HepG2 (cell line): ENCODE measurements around the gene TSSK6. TPM values are rescaled to one million over a fixed set of nuclear protein-coding genes. Genes with fewer than 3 reads are reported as not detected.
A peak's percentile ranks its signal among the peaks of the same experiment; 100 is the strongest.

ENCODE experiments used
- ATF1 ChIP-seq: IDR thresholded peaks from 2 replicates; pipeline ENCODE4 v1.6.1; 2016; ENCODE audit warnings: mild to moderate bottlenecking, control low read depth
- BCL6 ChIP-seq: IDR thresholded peaks from 2 replicates; pipeline ENCODE4 v1.6.1; 2016; ENCODE audit warnings: missing genetic modification reagents, missing compliant biosample characterization
- GATA4 ChIP-seq: sonication (generic); IDR thresholded peaks from 2 replicates; pipeline ENCODE4 v1.6.1; 2016; ENCODE audit warnings: antibody characterized with exemption, low read depth, borderline replicate concordance
- KMT2B ChIP-seq: IDR thresholded peaks from 2 replicates; pipeline ENCODE4 v1.6.1; 2016; ENCODE audit warnings: missing genetic modification reagents, missing compliant biosample characterization
- MAZ ChIP-seq, 2 experiments: sonication (generic) in 1 of 2; formaldehyde crosslinking in 1 of 2; IDR thresholded peaks; 2 replicates each; pipeline versions ENCODE4 v1.5.0 to v1.6.1; 2012 to 2020; ENCODE audit warnings: low read depth in 2 of 2, mild to moderate bottlenecking in 2 of 2, borderline replicate concordance in 1 of 2, improper control_type of control experiment in 1 of 2, low read length in 1 of 2, missing genetic modification reagents in 1 of 2, moderate library complexity in 1 of 2
- MED8 ChIP-seq: sonication (generic); formaldehyde crosslinking; IDR thresholded peaks from 2 replicates; pipeline ENCODE4 v1.8.1; 2023; ENCODE audit warnings: mild to moderate bottlenecking, missing genetic modification reagents; ENCODE audit not compliant: insufficient replicate concordance
- MEF2D ChIP-seq: sonication (generic); formaldehyde crosslinking; IDR thresholded peaks from 2 replicates; pipeline ENCODE4 v1.5.1; 2020; ENCODE audit warnings: mild to moderate bottlenecking, missing genetic modification reagents
- MXD4 ChIP-seq: IDR thresholded peaks from 2 replicates; pipeline ENCODE4 v1.6.1; 2016; ENCODE audit warnings: mild to moderate bottlenecking, missing biosample characterization, missing genetic modification reagents
- MXI1 ChIP-seq: IDR thresholded peaks from 3 replicates; pipeline ENCODE4 v1.6.1; 2012; ENCODE audit warnings: low read depth, low read length, inconsistent platforms, borderline replicate concordance
- PITX1 ChIP-seq: sonication (generic); formaldehyde crosslinking; IDR thresholded peaks from 2 replicates; pipeline ENCODE4 v1.5.1; 2020; ENCODE audit warnings: mild to moderate bottlenecking, missing genetic modification reagents
- POLR2AphosphoS2 ChIP-seq: IDR thresholded peaks from 2 replicates; pipeline ENCODE4 v1.6.1; 2011; ENCODE audit warnings: low read depth, low read length, improper control_type of control experiment
- PRPF4 ChIP-seq: fragments of 200-400 bp; formaldehyde crosslinking; IDR thresholded peaks from 2 replicates; pipeline ENCODE4 v1.6.1; 2016; ENCODE audit warnings: low read length, low read depth; ENCODE audit not compliant: poor library complexity, severe bottlenecking
- SMARCC2 ChIP-seq: fragments of 450-650 bp; IDR thresholded peaks from 2 replicates; pipeline ENCODE4 v1.6.1; 2017; ENCODE audit warnings: antibody characterized with exemption, mild to moderate bottlenecking
- SRSF9 ChIP-seq: fragments of 200-400 bp; formaldehyde crosslinking; IDR thresholded peaks from 2 replicates; pipeline ENCODE4 v1.6.1; 2018; ENCODE audit warnings: borderline replicate concordance, mild to moderate bottlenecking, low read depth, low read length; ENCODE audit not compliant: insufficient read depth, poor library complexity, severe bottlenecking
- ZBTB20 ChIP-seq: sonication (generic); formaldehyde crosslinking; IDR thresholded peaks from 2 replicates; pipeline ENCODE4 v1.8.1; 2023; ENCODE audit warnings: missing genetic modification reagents, low read depth, mild to moderate bottlenecking, borderline replicate concordance
- ZNF326 ChIP-seq: sonication (generic); formaldehyde crosslinking; IDR thresholded peaks from 2 replicates; pipeline ENCODE4 v1.4.0; 2020; ENCODE audit warnings: missing genetic modification reagents, borderline replicate concordance
- ZNF530 ChIP-seq: sonication (generic); formaldehyde crosslinking; IDR thresholded peaks from 2 replicates; pipeline ENCODE4 v1.5.0; 2020; ENCODE audit warnings: low read depth, mild to moderate bottlenecking, missing genetic modification reagents
- ZNF605 ChIP-seq: sonication (generic); formaldehyde crosslinking; IDR thresholded peaks from 2 replicates; pipeline ENCODE4 v1.8.0; 2022; ENCODE audit warnings: mild to moderate bottlenecking, missing genetic modification reagents
- ZSCAN9 ChIP-seq: IDR thresholded peaks from 2 replicates; pipeline ENCODE4 v1.6.1; 2016; ENCODE audit warnings: borderline replicate concordance
- polyA plus RNA-seq, 8 experiments: library from polyadenylated mRNA; depleted of rRNA in 3 of 8; stranded (reverse) in 7 of 8; unstranded in 1 of 8; fragments of >200 nt; fragmentation: Illumina TruSeq in 4 of 8; extraction: Trizol in 4 of 8; gene quantifications; 2 replicates each; pipeline versions ENCODE4 v1.2.1 to v1.2.3, GENCODE V29; 2011 to 2016; ENCODE audit warnings: low read depth in 4 of 8, missing spikeins in 1 of 8, mixed read lengths in 1 of 8; ENCODE audit not compliant: insufficient read depth in 1 of 8
- total RNA-seq, 5 experiments: library from RNA; depleted of rRNA; stranded (reverse); fragments of >200 nt; fragmentation: Illumina TruSeq; extraction: Trizol; gene quantifications; 2 replicates each; pipeline ENCODE4 v1.2.3, GENCODE V29; 2016; ENCODE audit warnings: low read depth in 1 of 5
- TF ChIP-seq, protein P1 (sequence below): sonication (generic); formaldehyde crosslinking; IDR thresholded peaks from 2 replicates; pipeline ENCODE4 v1.4.0; 2020; ENCODE audit warnings: low read depth, mild to moderate bottlenecking, missing genetic modification reagents
- TF ChIP-seq, protein P2 (sequence below), 2 experiments: IDR thresholded peaks; 2 replicates each; pipeline ENCODE4 v1.6.1; 2011 to 2012; ENCODE audit warnings: low read length in 2 of 2, borderline replicate concordance in 1 of 2, low read depth in 1 of 2, mild to moderate bottlenecking in 1 of 2, moderate library complexity in 1 of 2
- TF ChIP-seq, protein P3 (sequence below): sonication (generic); formaldehyde crosslinking; IDR thresholded peaks from 2 replicates; pipeline ENCODE4 v1.4.0; 2020; ENCODE audit warnings: mild to moderate bottlenecking, missing genetic modification reagents, borderline replicate concordance

The TSSK6 gene
- total and polyA plus RNA-seq, 2 of the 13 experiments (the other 11 are each of a cell fraction or from before 2014, with no cell fraction given): 0.71 to 1.2 TPM

DNA sequence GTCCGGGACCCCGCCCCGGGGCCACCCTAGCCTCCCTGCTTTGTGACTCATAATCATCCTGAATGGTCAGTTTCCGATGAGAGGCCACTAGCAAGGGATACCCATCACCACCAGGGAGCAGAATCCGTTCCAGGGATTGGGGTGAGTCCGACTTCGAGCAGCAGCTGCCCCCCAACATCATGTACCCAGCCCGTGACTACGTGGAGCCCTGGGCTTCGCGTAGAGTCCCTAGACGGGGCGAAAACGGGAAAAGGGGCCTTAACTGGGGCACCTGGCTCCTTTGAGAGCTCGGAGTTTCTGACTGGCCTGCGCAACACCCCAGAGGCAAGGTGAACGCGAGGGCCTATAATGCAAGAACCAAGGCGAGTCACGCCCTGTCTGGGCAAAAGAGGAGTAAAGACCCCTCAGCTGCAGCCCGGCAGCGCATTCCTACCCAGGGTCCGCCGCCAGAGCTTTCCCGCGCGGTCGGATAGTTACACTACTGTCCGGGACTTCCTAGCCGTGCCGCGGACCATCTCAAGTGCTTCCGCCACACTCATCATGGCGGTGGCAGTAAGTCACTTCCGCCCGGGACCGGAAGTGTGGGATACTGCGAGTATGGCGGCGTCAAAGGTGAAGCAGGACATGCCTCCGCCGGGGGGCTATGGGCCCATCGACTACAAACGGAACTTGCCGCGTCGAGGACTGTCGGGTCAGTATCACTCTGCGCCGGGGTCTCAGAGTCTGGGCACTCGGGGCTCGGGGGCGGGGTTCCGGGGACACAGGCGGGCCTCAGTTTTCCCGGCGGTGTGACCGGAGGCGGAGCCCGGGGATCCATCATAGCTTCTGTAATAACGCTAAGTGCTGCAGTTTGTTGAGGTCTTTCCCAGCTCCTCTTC is 533 bp upstream of the TSSK6 start, which contains the start of gene NDUFA13 (continued):
- peak; percentile 92; the same call in 1 of the 3 replicates for TF ChIP-seq MXI1
- TF ChIP-seq ZSCAN9 (CRISPR knock-in tag): peak; percentile 90; the same call in 1 of the 2 replicates
- TF ChIP-seq ZBTB20 (CRISPR knock-in tag): no peak
- TF ChIP-seq MED8 (CRISPR knock-in tag): peak; percentile 61
- TF ChIP-seq MXD4 (CRISPR knock-in tag): no peak; the same call in 1 of the 2 replicates
- TF ChIP-seq MEF2D: peak; percentile 52; the same call in 1 of the 2 replicates
- TF ChIP-seq GATA4: no peak
- TF ChIP-seq, protein P1, sequence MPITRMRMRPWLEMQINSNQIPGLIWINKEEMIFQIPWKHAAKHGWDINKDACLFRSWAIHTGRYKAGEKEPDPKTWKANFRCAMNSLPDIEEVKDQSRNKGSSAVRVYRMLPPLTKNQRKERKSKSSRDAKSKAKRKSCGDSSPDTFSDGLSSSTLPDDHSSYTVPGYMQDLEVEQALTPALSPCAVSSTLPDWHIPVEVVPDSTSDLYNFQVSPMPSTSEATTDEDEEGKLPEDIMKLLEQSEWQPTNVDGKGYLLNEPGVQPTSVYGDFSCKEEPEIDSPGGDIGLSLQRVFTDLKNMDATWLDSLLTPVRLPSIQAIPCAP (CRISPR knock-in tag): no peak
- TF ChIP-seq SRSF9: no peak
- TF ChIP-seq PRPF4: no peak
- TF ChIP-seq ZNF605 (CRISPR knock-in tag): peak; percentile 83
- TF ChIP-seq POLR2AphosphoS2: no peak
- TF ChIP-seq, protein P2, sequence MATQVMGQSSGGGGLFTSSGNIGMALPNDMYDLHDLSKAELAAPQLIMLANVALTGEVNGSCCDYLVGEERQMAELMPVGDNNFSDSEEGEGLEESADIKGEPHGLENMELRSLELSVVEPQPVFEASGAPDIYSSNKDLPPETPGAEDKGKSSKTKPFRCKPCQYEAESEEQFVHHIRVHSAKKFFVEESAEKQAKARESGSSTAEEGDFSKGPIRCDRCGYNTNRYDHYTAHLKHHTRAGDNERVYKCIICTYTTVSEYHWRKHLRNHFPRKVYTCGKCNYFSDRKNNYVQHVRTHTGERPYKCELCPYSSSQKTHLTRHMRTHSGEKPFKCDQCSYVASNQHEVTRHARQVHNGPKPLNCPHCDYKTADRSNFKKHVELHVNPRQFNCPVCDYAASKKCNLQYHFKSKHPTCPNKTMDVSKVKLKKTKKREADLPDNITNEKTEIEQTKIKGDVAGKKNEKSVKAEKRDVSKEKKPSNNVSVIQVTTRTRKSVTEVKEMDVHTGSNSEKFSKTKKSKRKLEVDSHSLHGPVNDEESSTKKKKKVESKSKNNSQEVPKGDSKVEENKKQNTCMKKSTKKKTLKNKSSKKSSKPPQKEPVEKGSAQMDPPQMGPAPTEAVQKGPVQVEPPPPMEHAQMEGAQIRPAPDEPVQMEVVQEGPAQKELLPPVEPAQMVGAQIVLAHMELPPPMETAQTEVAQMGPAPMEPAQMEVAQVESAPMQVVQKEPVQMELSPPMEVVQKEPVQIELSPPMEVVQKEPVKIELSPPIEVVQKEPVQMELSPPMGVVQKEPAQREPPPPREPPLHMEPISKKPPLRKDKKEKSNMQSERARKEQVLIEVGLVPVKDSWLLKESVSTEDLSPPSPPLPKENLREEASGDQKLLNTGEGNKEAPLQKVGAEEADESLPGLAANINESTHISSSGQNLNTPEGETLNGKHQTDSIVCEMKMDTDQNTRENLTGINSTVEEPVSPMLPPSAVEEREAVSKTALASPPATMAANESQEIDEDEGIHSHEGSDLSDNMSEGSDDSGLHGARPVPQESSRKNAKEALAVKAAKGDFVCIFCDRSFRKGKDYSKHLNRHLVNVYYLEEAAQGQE (IDR thresholded peaks at IDR 0.05; ENCODE audit: borderline replicate concordance in 1 of 2, low read depth in 1 of 2, low read length in 2 of 2): peak in 1 of 2 experiments; percentile 58; a peak in 1 of 4 replicates
- TF ChIP-seq PITX1 (CRISPR knock-in tag): no peak
- peak; percentile 88 for TF ChIP-seq KMT2B (CRISPR knock-in tag)
- peak; percentile 34; the same call in 1 of the 2 replicates for TF ChIP-seq BCL6 (CRISPR knock-in tag)
- TF ChIP-seq ATF1 (CRISPR knock-in tag): 0 out of 2 replicates have a peak, but pooled peaks have one; percentile 55
- no peak for TF ChIP-seq MAZ (IDR thresholded peaks at IDR 0.05; ENCODE audit: borderline replicate concordance, low read depth, low read length)
- peak; percentile 71 for TF ChIP-seq MAZ (CRISPR knock-in tag; IDR thresholded peaks at IDR 0.05; ENCODE audit: low read depth)
- TF ChIP-seq SMARCC2: no peak
- no peak for TF ChIP-seq ZNF326 (CRISPR knock-in tag)
- TF ChIP-seq, protein P3, sequence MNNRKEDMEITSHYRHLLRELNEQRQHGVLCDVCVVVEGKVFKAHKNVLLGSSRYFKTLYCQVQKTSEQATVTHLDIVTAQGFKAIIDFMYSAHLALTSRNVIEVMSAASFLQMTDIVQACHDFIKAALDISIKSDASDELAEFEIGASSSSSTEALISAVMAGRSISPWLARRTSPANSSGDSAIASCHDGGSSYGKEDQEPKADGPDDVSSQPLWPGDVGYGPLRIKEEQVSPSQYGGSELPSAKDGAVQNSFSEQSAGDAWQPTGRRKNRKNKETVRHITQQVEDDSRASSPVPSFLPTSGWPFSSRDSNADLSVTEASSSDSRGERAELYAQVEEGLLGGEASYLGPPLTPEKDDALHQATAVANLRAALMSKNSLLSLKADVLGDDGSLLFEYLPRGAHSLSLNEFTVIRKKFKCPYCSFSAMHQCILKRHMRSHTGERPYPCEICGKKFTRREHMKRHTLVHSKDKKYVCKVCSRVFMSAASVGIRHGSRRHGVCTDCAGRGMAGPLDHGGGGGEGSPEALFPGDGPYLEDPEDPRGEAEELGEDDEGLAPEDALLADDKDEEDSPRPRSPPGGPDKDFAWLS (CRISPR knock-in tag): no peak
- TF ChIP-seq ZNF530: no peak
